GM18951 (cell line): ENCODE data around the gene CCNF.

Experiments
- POLR2A ChIP-seq: IDR thresholded peaks from 4 replicates; pipeline ENCODE4 v1.6.1; 2011; ENCODE audit warnings: mild to moderate bottlenecking; ENCODE audit not compliant: insufficient read length, insufficient read depth; ENCODE audit errors: extremely low read depth
- in situ Hi-C: fragments of 300-500 bp; cut with MboI; formaldehyde crosslinking; loops from one replicate; pipeline ENCODE4 v1.12.0; 2022; ENCODE audit warnings: low sequenced_read_pairs, mixed read lengths, inconsistent platforms; ENCODE audit not compliant: unreplicated experiment

Gene CCNF

GRCh38 chr16:2467528-2468232 lies 38.4 kb downstream of the CCNF start:
- peak; percentile 56 for TF ChIP-seq POLR2A
- in situ Hi-C loops = no loop called here

- in situ Hi-C loops = no loop called here
- TF ChIP-seq POLR2A = peak; percentile 35
Measured at GRCh38 chr16:2468233-2468724, 39.0 kb downstream of the CCNF start.

GRCh38 chr16:2468725-2469398 lies 39.6 kb downstream of the CCNF start:
- TF ChIP-seq POLR2A = peak; percentile 21
- in situ Hi-C loops = no loop called here

- no peak for TF ChIP-seq POLR2A
Measured at GRCh38 chr16:2469399-2470233, 40.4 kb downstream of the CCNF start.

GRCh38 chr16:2470234-2470601 lies 41.0 kb downstream of the CCNF start:
- in situ Hi-C loops = no loop called here

More at GRCh38 chr16:2469399-2470233, 40.4 kb downstream of the CCNF start:
- in situ Hi-C loops = no loop called here

GRCh38 chr16:2470603-2471015 lies 41.4 kb downstream of the CCNF start:
- in situ Hi-C loops = no loop called here
- no peak for TF ChIP-seq POLR2A

More at GRCh38 chr16:2470234-2470601, 41.0 kb downstream of the CCNF start:
- TF ChIP-seq POLR2A = no peak

- in situ Hi-C loops = no loop called here
Measured at GRCh38 chr16:2471016-2471652, 41.9 kb downstream of the CCNF start, which contains the start of gene NTN3. Gene NTN3 (plus strand): TSS chr16:2471297. CDS start chr16:2471702, 405 bp downstream.

GRCh38 chr16:2471653-2472487 lies 42.6 kb downstream of the CCNF start:
- in situ Hi-C loops = no loop called here
- TF ChIP-seq POLR2A = no peak

More at GRCh38 chr16:2471016-2471652, 41.9 kb downstream of the CCNF start, which contains the start of gene NTN3:
- TF ChIP-seq POLR2A = no peak

GRCh38 chr16:2472488-2472864 lies 43.2 kb downstream of the CCNF start:
- TF ChIP-seq POLR2A = no peak
- in situ Hi-C loops = no loop called here

- in situ Hi-C loops = no loop called here
- TF ChIP-seq POLR2A = no peak
Measured at GRCh38 chr16:2472885-2473445, 43.7 kb downstream of the CCNF start.

GRCh38 chr16:2473446-2473926 lies 44.2 kb downstream of the CCNF start:
- in situ Hi-C loops = no loop called here
- TF ChIP-seq POLR2A = peak; percentile 21
